Measurements from ENCODE around the gene PRND.

DNA sequence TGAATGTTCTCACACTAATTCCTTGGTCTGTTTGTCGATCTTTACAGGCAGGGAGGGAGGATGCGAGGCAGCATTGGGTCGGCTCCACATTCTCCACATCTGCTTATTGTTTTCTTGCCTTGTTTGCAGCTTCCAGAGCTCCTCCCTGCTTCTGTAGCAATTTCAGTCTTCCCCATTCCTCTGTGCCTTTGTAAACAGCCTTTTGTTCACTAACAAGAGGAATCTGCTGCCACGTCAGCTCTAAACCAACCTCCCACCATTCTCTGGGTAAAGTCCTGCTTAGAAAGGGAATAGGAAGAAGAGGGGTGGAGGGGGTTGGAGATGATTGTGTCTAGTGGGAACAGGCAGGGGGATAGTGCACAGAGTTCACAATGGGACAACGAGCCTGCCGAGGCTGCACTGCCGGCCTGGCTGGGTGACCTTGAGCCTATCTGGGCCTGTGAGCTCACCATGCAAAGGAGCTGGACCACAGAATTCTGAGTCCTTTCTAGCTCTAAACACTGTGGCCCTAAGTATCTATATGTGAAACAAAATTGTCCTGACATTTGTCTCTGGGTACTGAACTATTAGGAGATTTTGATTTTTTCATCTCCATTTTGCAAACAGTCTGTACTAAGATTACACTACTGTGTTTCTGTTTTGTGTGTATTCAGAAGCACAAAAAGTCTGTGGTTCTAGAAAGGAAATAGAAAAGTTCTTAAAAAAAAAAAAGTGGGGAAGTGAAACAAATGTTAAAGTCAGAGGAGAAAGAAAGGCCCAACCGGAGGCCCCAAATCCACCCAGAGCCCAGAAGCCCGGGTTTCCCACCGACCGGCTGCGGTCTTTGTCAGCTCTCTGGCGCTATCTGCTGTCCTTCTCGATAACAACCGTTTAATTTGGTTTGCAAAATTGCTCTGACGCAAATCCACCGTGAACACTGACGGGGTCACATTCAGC is 1.4 kb upstream of the PRND start:
- TF ChIP-seq, protein P1, sequence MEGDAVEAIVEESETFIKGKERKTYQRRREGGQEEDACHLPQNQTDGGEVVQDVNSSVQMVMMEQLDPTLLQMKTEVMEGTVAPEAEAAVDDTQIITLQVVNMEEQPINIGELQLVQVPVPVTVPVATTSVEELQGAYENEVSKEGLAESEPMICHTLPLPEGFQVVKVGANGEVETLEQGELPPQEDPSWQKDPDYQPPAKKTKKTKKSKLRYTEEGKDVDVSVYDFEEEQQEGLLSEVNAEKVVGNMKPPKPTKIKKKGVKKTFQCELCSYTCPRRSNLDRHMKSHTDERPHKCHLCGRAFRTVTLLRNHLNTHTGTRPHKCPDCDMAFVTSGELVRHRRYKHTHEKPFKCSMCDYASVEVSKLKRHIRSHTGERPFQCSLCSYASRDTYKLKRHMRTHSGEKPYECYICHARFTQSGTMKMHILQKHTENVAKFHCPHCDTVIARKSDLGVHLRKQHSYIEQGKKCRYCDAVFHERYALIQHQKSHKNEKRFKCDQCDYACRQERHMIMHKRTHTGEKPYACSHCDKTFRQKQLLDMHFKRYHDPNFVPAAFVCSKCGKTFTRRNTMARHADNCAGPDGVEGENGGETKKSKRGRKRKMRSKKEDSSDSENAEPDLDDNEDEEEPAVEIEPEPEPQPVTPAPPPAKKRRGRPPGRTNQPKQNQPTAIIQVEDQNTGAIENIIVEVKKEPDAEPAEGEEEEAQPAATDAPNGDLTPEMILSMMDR (IDR thresholded peaks at IDR 0.05), result peak; percentile 67 to 87 (median 80)
- no peak for TF ChIP-seq POLR2A (IDR thresholded peaks at IDR 0.05)
